SJSA1 (cell line): ENCODE data around the gene NKIRAS1. TPM values are rescaled to one million over a fixed set of nuclear protein-coding genes. Genes with fewer than 3 reads are reported as not detected.

Source experiments
- DNase-seq, 2 experiments: peaks; one replicate each; pipeline ENCODE4 v3.0.0-alpha.2; 2015 to 2020; ENCODE audit warnings: low spot score in 2 of 2, low read depth in 1 of 2
- H3K27ac ChIP-seq: fragments of 250-450 bp; sonication (Bioruptor Pico); 2 replicates; pipeline ENCODE4 v1.5.1; 2020; ENCODE audit warnings: mild to moderate bottlenecking, moderate library complexity
- H3K27me3 ChIP-seq: fragments of 250-450 bp; sonication (Bioruptor Pico); replicated peaks from 2 replicates; pipeline ENCODE4 v1.5.1; 2020; ENCODE audit warnings: mild to moderate bottlenecking, moderate library complexity
- H3K36me3 ChIP-seq: fragments of 250-450 bp; sonication (Bioruptor Pico); 2 replicates; pipeline ENCODE4 v1.5.1; 2020; ENCODE audit warnings: mild to moderate bottlenecking
- H3K4me1 ChIP-seq: fragments of 250-450 bp; sonication (Bioruptor Pico); replicated peaks from 2 replicates; pipeline ENCODE4 v1.6.1; 2021; ENCODE audit warnings: mild to moderate bottlenecking
- H3K4me3 ChIP-seq: fragments of 250-450 bp; sonication (Bioruptor Pico); 2 replicates; pipeline ENCODE4 v1.5.1; 2020; ENCODE audit warnings: mild to moderate bottlenecking
- H3K9me3 ChIP-seq: fragments of 250-450 bp; sonication (Bioruptor Pico); replicated peaks from 2 replicates; pipeline ENCODE4 v1.5.1; 2020; ENCODE audit warnings: mild to moderate bottlenecking
- total RNA-seq: library from RNA; depleted of rRNA; stranded (reverse); fragments of >200 nt; shearing (Covaris generic); gene quantifications from 2 replicates; pipeline ENCODE4 v1.2.3, GENCODE V29; 2014

The NKIRAS1 gene
- total RNA-seq, 1 experiment from 2014 or later: 18.1 TPM

GRCh38 chr3:23948761-23949160 lies 32.0 kb upstream of the NKIRAS1 start:
- Histone ChIP-seq H3K4me3 (no peak overlapping the region), H3K9me3 (no peaks in the 10 kb centered on the region), H3K4me1 (peaks cover 44% of the 10 kb centered on the region), H3K36me3 (peaks cover 34% of the 10 kb centered on the region), H3K27me3 (no peaks in the 10 kb centered on the region), H3K27ac (no peak overlapping the region)
- DNase-seq: no peak

- DNase-seq: peak; percentile 95 to 99
- Histone ChIP-seq H3K9me3 (no peaks in the 10 kb centered on the region), H3K4me1 (peaks cover 50% of the 10 kb centered on the region)
These were observed 29.3 kb upstream of the NKIRAS1 start for GRCh38 chr3:23945913-23946687.

GRCh38 chr3:23945663-23945912 lies 28.8 kb upstream of the NKIRAS1 start:
- peaks cover 50% of the 10 kb centered on the region for H3K4me1 ChIP-seq
- H3K9me3 ChIP-seq: no peaks in the 10 kb centered on the region
- peak overlapping the region; percentile 81 for H3K4me3 ChIP-seq
- H3K27me3 ChIP-seq: no peaks in the 10 kb centered on the region
- no peak for DNase-seq
- peaks cover 31% of the 10 kb centered on the region for H3K36me3 ChIP-seq
- H3K27ac ChIP-seq: peak overlapping the region; percentile 93

More at GRCh38 chr3:23945913-23946687, 29.3 kb upstream of the NKIRAS1 start:
- no peaks in the 10 kb centered on the region for H3K27me3 ChIP-seq
- H3K36me3 ChIP-seq: peaks cover 31% of the 10 kb centered on the region
- peak overlapping the region; percentile 81 for H3K4me3 ChIP-seq
- peak overlapping the region; percentile 93 for H3K27ac ChIP-seq

GRCh38 chr3:23944861-23945662 lies 28.3 kb upstream of the NKIRAS1 start, which contains the start of gene NR1D2:
Gene NR1D2 (plus strand): TSS chr3:23945286. CDS start chr3:23945579, 293 bp downstream.
- Histone ChIP-seq H3K4me1 (peaks cover 45% of the 10 kb centered on the region), H3K4me3 (peak within 1 kb of the TSS; percentile 81), H3K36me3 (peaks cover 29% of the 10 kb centered on the region), H3K27me3 (no peaks in the 10 kb centered on the region), H3K27ac (peak within 1 kb of the TSS; percentile 93), H3K9me3 (no peaks in the 10 kb centered on the region)
- peak; percentile 79 to 82 for DNase-seq

- no peaks in the 10 kb centered on the region for H3K27me3 ChIP-seq
- no peaks in the 10 kb centered on the region for H3K9me3 ChIP-seq
- no peak overlapping the region for H3K27ac ChIP-seq
- H3K4me1 ChIP-seq: peaks cover 37% of the 10 kb centered on the region
- DNase-seq: no peak
- H3K36me3 ChIP-seq: peaks cover 24% of the 10 kb centered on the region
- H3K4me3 ChIP-seq: peak overlapping the region; percentile 81; the same call in 1 of the 2 replicates
These were observed 27.4 kb upstream of the NKIRAS1 start for GRCh38 chr3:23944007-23944783.

GRCh38 chr3:23942546-23942945 lies 25.8 kb upstream of the NKIRAS1 start:
- Histone ChIP-seq H3K27me3 (no peaks in the 10 kb centered on the region), H3K4me1 (peaks cover 25% of the 10 kb centered on the region), H3K36me3 (peaks cover 14% of the 10 kb centered on the region), H3K9me3 (no peaks in the 10 kb centered on the region), H3K4me3 (no peak overlapping the region), H3K27ac (no peak overlapping the region)
- DNase-seq: peak; percentile 59 to 62

- Histone ChIP-seq H3K4me3 (no peak overlapping the region), H3K27ac (no peak overlapping the region), H3K27me3 (no peaks in the 10 kb centered on the region), H3K36me3 (peaks cover 11% of the 10 kb centered on the region), H3K9me3 (no peaks in the 10 kb centered on the region), H3K4me1 (peaks cover 18% of the 10 kb centered on the region)
- DNase-seq: no peak
These were observed 24.6 kb upstream of the NKIRAS1 start for GRCh38 chr3:23941440-23941839.

GRCh38 chr3:23940775-23941174 lies 24.0 kb upstream of the NKIRAS1 start:
- Histone ChIP-seq H3K27ac (no peak overlapping the region), H3K4me3 (no peak overlapping the region), H3K27me3 (no peaks in the 10 kb centered on the region), H3K9me3 (no peaks in the 10 kb centered on the region), H3K4me1 (peaks cover 15% of the 10 kb centered on the region), H3K36me3 (peaks cover 6% of the 10 kb centered on the region; the same call in 1 of the 2 replicates)
- DNase-seq: no peak

- H3K4me3 ChIP-seq: no peak overlapping the region
- H3K36me3 ChIP-seq: no peaks in the 10 kb centered on the region
- H3K27ac ChIP-seq: no peak overlapping the region
- peaks cover 11% of the 10 kb centered on the region for H3K4me1 ChIP-seq
- no peak for DNase-seq
- no peaks in the 10 kb centered on the region for H3K27me3 ChIP-seq
- no peaks in the 10 kb centered on the region for H3K9me3 ChIP-seq
These were observed 21.9 kb upstream of the NKIRAS1 start for GRCh38 chr3:23938688-23939087.

- Histone ChIP-seq H3K4me3 (no peak overlapping the region), H3K4me1 (peaks cover 3% of the 10 kb centered on the region), H3K27me3 (no peaks in the 10 kb centered on the region), H3K36me3 (no peaks in the 10 kb centered on the region), H3K27ac (no peak overlapping the region), H3K9me3 (no peaks in the 10 kb centered on the region)
- DNase-seq: no peak
These were observed 20.5 kb upstream of the NKIRAS1 start for GRCh38 chr3:23937296-23937695.

- no peaks in the 10 kb centered on the region for H3K4me1 ChIP-seq
- H3K36me3 ChIP-seq: no peaks in the 10 kb centered on the region
- no peak for DNase-seq
- no peak overlapping the region for H3K27ac ChIP-seq
- no peaks in the 10 kb centered on the region for H3K9me3 ChIP-seq
- H3K4me3 ChIP-seq: no peak overlapping the region
- no peaks in the 10 kb centered on the region for H3K27me3 ChIP-seq
These were observed 17.5 kb upstream of the NKIRAS1 start for GRCh38 chr3:23934253-23934652.

- Histone ChIP-seq H3K27ac (no peak overlapping the region), H3K4me3 (no peak overlapping the region), H3K36me3 (no peaks in the 10 kb centered on the region), H3K27me3 (no peaks in the 10 kb centered on the region), H3K9me3 (no peaks in the 10 kb centered on the region), H3K4me1 (no peaks in the 10 kb centered on the region)
- no peak for DNase-seq
These were observed 15.8 kb upstream of the NKIRAS1 start for GRCh38 chr3:23932571-23932970.

- H3K4me3 ChIP-seq: no peak overlapping the region
- H3K27me3 ChIP-seq: no peaks in the 10 kb centered on the region
- no peak for DNase-seq
- no peaks in the 10 kb centered on the region for H3K9me3 ChIP-seq
- no peaks in the 10 kb centered on the region for H3K36me3 ChIP-seq
- no peaks in the 10 kb centered on the region for H3K4me1 ChIP-seq
- H3K27ac ChIP-seq: no peak overlapping the region
These were observed 14.8 kb upstream of the NKIRAS1 start for GRCh38 chr3:23931597-23931996.
